ENCODE data around the gene KRTAP3-1. TPM values are rescaled to one million over a fixed set of nuclear protein-coding genes. Genes with fewer than 3 reads are reported as not detected.

The KRTAP3-1 gene
- total RNA-seq, 1 experiment from 2014 or later, result not detected

DNA sequence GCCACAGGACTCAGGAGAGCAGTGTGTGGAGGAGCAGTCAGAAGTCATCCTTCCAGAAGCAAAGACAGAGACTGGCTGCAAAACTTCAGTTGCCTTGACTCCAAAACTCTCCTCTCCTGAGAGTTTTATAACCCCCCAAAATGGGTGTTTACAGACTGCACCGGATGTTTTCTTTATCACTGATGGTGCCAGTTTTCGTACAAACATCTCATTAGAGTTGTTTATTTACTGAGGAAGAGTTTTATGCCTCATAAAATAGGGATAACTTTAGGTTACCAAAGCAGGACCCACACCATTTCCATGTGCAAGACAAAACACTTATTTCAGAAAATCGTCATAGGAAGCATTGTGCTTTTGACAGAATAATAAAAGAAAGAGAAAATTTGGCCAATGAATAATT is 24.7 kb downstream of the KRTAP3-1 start, which contains the start of gene KRT40 (continued):
- TF ChIP-seq, protein P1, sequence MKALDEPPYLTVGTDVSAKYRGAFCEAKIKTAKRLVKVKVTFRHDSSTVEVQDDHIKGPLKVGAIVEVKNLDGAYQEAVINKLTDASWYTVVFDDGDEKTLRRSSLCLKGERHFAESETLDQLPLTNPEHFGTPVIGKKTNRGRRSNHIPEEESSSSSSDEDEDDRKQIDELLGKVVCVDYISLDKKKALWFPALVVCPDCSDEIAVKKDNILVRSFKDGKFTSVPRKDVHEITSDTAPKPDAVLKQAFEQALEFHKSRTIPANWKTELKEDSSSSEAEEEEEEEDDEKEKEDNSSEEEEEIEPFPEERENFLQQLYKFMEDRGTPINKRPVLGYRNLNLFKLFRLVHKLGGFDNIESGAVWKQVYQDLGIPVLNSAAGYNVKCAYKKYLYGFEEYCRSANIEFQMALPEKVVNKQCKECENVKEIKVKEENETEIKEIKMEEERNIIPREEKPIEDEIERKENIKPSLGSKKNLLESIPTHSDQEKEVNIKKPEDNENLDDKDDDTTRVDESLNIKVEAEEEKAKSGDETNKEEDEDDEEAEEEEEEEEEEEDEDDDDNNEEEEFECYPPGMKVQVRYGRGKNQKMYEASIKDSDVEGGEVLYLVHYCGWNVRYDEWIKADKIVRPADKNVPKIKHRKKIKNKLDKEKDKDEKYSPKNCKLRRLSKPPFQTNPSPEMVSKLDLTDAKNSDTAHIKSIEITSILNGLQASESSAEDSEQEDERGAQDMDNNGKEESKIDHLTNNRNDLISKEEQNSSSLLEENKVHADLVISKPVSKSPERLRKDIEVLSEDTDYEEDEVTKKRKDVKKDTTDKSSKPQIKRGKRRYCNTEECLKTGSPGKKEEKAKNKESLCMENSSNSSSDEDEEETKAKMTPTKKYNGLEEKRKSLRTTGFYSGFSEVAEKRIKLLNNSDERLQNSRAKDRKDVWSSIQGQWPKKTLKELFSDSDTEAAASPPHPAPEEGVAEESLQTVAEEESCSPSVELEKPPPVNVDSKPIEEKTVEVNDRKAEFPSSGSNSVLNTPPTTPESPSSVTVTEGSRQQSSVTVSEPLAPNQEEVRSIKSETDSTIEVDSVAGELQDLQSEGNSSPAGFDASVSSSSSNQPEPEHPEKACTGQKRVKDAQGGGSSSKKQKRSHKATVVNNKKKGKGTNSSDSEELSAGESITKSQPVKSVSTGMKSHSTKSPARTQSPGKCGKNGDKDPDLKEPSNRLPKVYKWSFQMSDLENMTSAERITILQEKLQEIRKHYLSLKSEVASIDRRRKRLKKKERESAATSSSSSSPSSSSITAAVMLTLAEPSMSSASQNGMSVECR (CRISPR knock-in tag; IDR thresholded peaks at IDR 0.05; ENCODE audit: borderline replicate concordance), result no peak
- TF ChIP-seq ESRRA (CRISPR knock-in tag; IDR thresholded peaks at IDR 0.05; ENCODE audit: borderline replicate concordance), result no peak
- TF ChIP-seq, protein P2, sequence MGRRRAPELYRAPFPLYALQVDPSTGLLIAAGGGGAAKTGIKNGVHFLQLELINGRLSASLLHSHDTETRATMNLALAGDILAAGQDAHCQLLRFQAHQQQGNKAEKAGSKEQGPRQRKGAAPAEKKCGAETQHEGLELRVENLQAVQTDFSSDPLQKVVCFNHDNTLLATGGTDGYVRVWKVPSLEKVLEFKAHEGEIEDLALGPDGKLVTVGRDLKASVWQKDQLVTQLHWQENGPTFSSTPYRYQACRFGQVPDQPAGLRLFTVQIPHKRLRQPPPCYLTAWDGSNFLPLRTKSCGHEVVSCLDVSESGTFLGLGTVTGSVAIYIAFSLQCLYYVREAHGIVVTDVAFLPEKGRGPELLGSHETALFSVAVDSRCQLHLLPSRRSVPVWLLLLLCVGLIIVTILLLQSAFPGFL (CRISPR knock-in tag; IDR thresholded peaks at IDR 0.05; ENCODE audit: borderline replicate concordance), result no peak
- TF ChIP-seq ZNF317 (CRISPR knock-in tag; IDR thresholded peaks at IDR 0.05; ENCODE audit: borderline replicate concordance, low read depth), result no peak
- TF ChIP-seq, protein P3, sequence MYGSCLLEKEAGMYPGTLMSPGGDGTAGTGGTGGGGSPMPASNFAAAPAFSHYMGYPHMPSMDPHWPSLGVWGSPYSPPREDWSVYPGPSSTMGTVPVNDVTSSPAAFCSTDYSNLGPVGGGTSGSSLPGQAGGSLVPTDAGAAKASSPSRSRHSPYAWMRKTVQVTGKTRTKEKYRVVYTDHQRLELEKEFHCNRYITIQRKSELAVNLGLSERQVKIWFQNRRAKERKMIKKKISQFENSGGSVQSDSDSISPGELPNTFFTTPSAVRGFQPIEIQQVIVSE (CRISPR knock-in tag; IDR thresholded peaks at IDR 0.05; ENCODE audit: borderline replicate concordance), result no peak
- no peak for TF ChIP-seq CREB1 (CRISPR knock-in tag; IDR thresholded peaks at IDR 0.05)

DNA sequence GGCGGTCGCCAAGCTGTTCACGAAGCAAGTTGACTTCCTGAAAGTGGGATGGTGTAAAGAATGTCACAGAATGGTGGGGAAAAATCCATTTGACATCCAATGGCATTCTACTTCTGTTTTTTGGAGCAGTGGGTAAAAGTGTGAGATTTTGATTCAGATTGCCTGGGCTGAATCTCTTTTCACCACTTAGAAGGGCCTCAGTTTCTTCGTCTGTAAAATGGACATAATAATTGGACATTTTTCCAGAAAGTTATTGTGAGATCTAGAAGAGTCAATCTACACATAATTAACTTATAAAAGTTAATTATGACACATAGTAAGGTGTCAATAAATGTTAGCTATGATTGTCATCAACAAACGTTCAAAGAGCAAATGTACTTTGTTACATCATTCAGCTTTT is 27.8 kb downstream of the KRTAP3-1 start:
- no peaks in the 10 kb centered on the region for H3K36me3 Mint-ChIP-seq
- H3K27me3 Mint-ChIP-seq (ENCODE audit: low read depth), result no peaks in the 10 kb centered on the region
- ChIA-PET POLR2A (interaction anchor here (0.5 kb wide), 1 partner anchor 58 kb away, joined by 5 read pairs; no protein-coding TSS in a partner anchor), CTCF (interaction anchor here (1.0 kb wide), 1 partner anchor 567 kb away, joined by 3 read pairs; no protein-coding TSS in a partner anchor)
- no peak overlapping the region for H3K27ac Mint-ChIP-seq
- H3K9me3 Mint-ChIP-seq, result no peaks in the 10 kb centered on the region
- no peak overlapping the region for H3K4me3 Mint-ChIP-seq
- DNase-seq (ENCODE audit: low spot score), result no peak
- H3K4me1 Mint-ChIP-seq, result peaks cover 15% of the 10 kb centered on the region
- no peak for ATAC-seq
- TF ChIP-seq ELF4 (CRISPR knock-in tag; IDR thresholded peaks at IDR 0.05; ENCODE audit: low read depth), result no peak

DNA sequence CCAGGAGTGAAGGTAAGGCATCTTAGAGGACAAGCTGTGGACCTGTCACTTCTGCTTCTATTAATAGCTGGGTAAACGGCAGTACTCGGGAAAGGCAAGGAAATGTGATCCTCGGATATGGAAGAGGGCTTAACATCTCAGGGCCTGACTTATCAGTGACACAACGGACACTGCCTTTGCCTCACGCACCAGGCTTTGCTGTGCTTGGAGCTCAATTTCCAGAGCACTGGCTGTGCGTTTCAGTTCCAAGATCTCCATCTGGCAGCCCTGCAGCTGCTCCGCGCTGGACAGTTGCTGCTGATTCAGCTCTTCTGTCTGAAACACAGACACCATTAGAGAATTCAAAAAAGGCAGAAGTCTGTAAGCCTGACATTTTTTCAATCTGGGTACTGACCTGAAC is 28.3 kb downstream of the KRTAP3-1 start:
- Mint-ChIP-seq H3K4me3 (no peak overlapping the region), H3K27ac (no peak overlapping the region), H3K4me1 (peaks cover 15% of the 10 kb centered on the region), H3K9me3 (no peaks in the 10 kb centered on the region), H3K27me3 (ENCODE audit: low read depth) (no peaks in the 10 kb centered on the region), H3K36me3 (no peaks in the 10 kb centered on the region)
- DNase-seq (ENCODE audit: low spot score) (no peak), ATAC-seq (no peak)
- ChIA-PET POLR2A (no interaction called here), CTCF (interaction anchor here (1.2 kb wide), 1 partner anchor 117 kb away, joined by 3 read pairs; no protein-coding TSS in a partner anchor)
- TF ChIP-seq, protein P4, sequence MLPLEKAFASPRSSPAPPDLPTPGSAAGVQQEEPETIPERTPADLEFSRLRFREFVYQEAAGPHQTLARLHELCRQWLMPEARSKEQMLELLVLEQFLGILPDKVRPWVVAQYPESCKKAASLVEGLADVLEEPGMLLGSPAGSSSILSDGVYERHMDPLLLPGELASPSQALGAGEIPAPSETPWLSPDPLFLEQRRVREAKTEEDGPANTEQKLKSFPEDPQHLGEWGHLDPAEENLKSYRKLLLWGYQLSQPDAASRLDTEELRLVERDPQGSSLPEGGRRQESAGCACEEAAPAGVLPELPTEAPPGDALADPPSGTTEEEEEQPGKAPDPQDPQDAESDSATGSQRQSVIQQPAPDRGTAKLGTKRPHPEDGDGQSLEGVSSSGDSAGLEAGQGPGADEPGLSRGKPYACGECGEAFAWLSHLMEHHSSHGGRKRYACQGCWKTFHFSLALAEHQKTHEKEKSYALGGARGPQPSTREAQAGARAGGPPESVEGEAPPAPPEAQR (CRISPR knock-in tag; IDR thresholded peaks at IDR 0.05), result no peak
- TF ChIP-seq, protein P1 (CRISPR knock-in tag; IDR thresholded peaks at IDR 0.05; ENCODE audit: borderline replicate concordance), result no peak
- no peak for TF ChIP-seq ATF1 (CRISPR knock-in tag; IDR thresholded peaks at IDR 0.05)

All from WTC11 (cell line).